ENCODE data around the gene OR10J1. TPM values are rescaled to one million over a fixed set of nuclear protein-coding genes. Genes with fewer than 3 reads are reported as not detected.

Gene OR10J1
- not detected in 2 replicates for total RNA-seq (ENCODE audit: low replicate concordance)
- long read RNA-seq = 0 reads

DNA sequence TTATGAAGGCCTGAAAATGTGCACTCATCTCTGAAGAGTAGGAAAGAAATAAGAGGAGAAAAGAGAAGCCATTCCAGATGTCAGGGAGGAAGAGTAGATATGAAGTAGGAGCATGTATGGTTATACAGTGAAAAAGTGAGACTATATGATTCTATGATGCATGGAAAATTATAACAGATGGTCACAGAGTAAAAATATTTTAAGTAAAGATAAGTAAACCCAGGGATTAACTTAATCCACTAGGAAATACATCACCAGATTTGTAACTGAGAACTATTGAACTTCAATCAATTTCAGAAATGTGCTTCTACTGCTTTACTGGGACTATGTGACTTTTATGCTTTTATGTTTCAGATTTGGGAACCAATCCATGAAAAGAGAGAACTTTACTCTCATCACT is at the start of gene OR10J1:
Gene OR10J1 (plus strand): TSS at position 301 of the 400 bp plus-strand sequence. CDS start 70 bp downstream, at position 371.
- H3K36me3 Mint-ChIP-seq = no peaks in the 10 kb centered on the region
- H3K27ac Mint-ChIP-seq = no peak within 1 kb of the TSS
- H3K9me3 Mint-ChIP-seq = peaks cover 4% of the 10 kb centered on the region
- DNase-seq (ENCODE audit: extremely low spot score, unreplicated experiment) = no peak
- TF ChIP-seq, protein P1, sequence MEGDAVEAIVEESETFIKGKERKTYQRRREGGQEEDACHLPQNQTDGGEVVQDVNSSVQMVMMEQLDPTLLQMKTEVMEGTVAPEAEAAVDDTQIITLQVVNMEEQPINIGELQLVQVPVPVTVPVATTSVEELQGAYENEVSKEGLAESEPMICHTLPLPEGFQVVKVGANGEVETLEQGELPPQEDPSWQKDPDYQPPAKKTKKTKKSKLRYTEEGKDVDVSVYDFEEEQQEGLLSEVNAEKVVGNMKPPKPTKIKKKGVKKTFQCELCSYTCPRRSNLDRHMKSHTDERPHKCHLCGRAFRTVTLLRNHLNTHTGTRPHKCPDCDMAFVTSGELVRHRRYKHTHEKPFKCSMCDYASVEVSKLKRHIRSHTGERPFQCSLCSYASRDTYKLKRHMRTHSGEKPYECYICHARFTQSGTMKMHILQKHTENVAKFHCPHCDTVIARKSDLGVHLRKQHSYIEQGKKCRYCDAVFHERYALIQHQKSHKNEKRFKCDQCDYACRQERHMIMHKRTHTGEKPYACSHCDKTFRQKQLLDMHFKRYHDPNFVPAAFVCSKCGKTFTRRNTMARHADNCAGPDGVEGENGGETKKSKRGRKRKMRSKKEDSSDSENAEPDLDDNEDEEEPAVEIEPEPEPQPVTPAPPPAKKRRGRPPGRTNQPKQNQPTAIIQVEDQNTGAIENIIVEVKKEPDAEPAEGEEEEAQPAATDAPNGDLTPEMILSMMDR (conservative IDR thresholded peaks at IDR 0.05) = no peak
- H3K4me1 Mint-ChIP-seq (ENCODE audit: unreplicated experiment) = no peaks in the 10 kb centered on the region
- no peaks in the 10 kb centered on the region for H3K27me3 Mint-ChIP-seq
- no peak within 1 kb of the TSS for H3K4me3 Mint-ChIP-seq

GRCh38 chr1:159406821-159407220 is 32.7 kb upstream of the OR10J1 start:
- H3K27ac Mint-ChIP-seq = no peak overlapping the region
- no peak for DNase-seq (ENCODE audit: extremely low spot score, unreplicated experiment)
- no peak overlapping the region for H3K4me3 Mint-ChIP-seq
- H3K36me3 Mint-ChIP-seq = no peaks in the 10 kb centered on the region
- TF ChIP-seq, protein P1 (conservative IDR thresholded peaks at IDR 0.05) = no peak
- no peaks in the 10 kb centered on the region for H3K27me3 Mint-ChIP-seq
- no peaks in the 10 kb centered on the region for H3K9me3 Mint-ChIP-seq
- no peaks in the 10 kb centered on the region for H3K4me1 Mint-ChIP-seq (ENCODE audit: unreplicated experiment)

DNA sequence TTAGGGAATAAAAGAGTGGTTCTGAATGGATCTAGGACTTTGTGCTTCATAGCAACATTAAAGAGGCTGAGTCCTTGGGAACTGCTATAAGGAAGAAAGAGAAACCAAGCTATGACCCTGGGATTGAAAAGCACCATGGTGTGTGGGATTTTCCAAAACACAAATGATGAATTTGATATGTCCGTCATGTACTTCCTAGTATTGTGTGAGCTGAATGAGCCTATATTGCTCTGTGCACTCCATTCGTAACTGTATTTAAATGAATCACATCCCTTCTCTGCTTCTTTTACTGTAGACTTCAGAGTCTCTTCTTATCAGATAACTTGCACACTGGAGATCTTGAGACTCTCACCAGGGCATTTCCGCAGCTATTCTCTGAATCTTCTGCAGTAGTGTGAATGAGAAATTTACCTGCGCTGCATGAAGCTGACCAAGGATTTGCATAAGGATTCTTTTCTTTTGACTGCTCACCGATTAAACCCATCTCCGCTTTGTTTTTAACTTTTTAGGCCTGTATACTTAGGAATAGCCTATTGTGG is 30.6 kb upstream of the OR10J1 start:
- H3K27ac Mint-ChIP-seq = no peak overlapping the region
- H3K36me3 Mint-ChIP-seq = no peaks in the 10 kb centered on the region
- H3K27me3 Mint-ChIP-seq = no peaks in the 10 kb centered on the region
- TF ChIP-seq, protein P1 (conservative IDR thresholded peaks at IDR 0.05) = no peak
- no peak overlapping the region for H3K4me3 Mint-ChIP-seq
- no peaks in the 10 kb centered on the region for H3K4me1 Mint-ChIP-seq (ENCODE audit: unreplicated experiment)
- DNase-seq (ENCODE audit: extremely low spot score, unreplicated experiment) = no peak
- H3K9me3 Mint-ChIP-seq = no peaks in the 10 kb centered on the region

GRCh38 chr1:159421821-159422220 is 17.7 kb upstream of the OR10J1 start:
- DNase-seq (ENCODE audit: extremely low spot score, unreplicated experiment) = no peak
- H3K27me3 Mint-ChIP-seq = no peaks in the 10 kb centered on the region
- H3K4me3 Mint-ChIP-seq = no peak overlapping the region
- H3K36me3 Mint-ChIP-seq = no peaks in the 10 kb centered on the region
- H3K9me3 Mint-ChIP-seq = peaks cover 3% of the 10 kb centered on the region
- no peak overlapping the region for H3K27ac Mint-ChIP-seq
- no peaks in the 10 kb centered on the region for H3K4me1 Mint-ChIP-seq (ENCODE audit: unreplicated experiment)
- TF ChIP-seq, protein P1 (conservative IDR thresholded peaks at IDR 0.05) = peak; percentile 14

DNA sequence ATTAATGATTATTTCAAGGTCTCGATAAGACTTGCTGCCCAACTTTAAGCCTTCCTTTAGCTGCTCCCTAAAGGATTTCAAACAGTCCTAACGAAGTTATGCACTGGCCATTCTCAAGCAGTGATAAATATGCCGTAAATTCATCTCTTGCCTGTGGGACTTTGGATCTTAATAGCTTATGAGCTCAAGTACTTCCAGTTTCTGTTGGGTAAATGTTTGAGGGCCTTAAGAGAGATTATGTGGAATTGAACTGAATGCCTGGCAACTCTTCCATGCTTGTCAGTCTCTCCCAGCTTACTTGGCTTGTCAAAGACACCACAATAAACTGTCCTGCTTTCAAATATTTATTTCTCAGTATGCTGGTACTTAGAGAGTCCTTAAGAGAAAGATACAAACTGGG is 11.0 kb upstream of the OR10J1 start:
- H3K4me3 Mint-ChIP-seq = no peak overlapping the region
- no peaks in the 10 kb centered on the region for H3K36me3 Mint-ChIP-seq
- no peaks in the 10 kb centered on the region for H3K27me3 Mint-ChIP-seq
- no peak overlapping the region for H3K27ac Mint-ChIP-seq
- H3K9me3 Mint-ChIP-seq = no peaks in the 10 kb centered on the region
- no peak for DNase-seq (ENCODE audit: extremely low spot score, unreplicated experiment)
- no peaks in the 10 kb centered on the region for H3K4me1 Mint-ChIP-seq (ENCODE audit: unreplicated experiment)
- TF ChIP-seq, protein P1 (conservative IDR thresholded peaks at IDR 0.05) = no peak
